ENCODE results near the gene TSEN54.

DNA sequence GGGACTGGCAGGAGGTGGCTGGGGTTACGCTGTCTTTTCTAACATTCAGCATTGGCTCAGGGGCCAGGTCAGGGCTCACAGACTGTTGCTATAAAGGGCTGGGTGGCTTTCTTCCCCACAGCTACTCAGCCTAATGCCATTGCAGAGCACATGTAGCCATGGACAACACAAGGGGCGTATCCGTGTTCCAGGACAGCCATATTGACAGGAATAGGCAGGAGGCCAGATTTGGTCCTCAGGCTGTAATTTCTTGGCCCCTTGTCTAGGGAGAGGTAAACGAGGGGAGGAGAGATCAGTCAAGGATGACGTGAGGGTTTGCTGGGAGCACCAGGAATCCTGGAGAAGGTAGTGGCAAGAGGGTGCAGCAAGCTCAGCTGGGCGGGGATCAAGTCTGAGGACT is 50.1 kb downstream of the TSEN54 start:
- TF ChIP-seq CTCF (conservative IDR thresholded peaks at IDR 0.05) (no peak), EZH2 (IDR thresholded peaks at IDR 0.05; ENCODE audit: low read depth) (no peak)

All from PC-9 (cell line).